ENCODE data around the gene MAPK8.
"Not testable (repeated sequence)": the region's sequence is repeated elsewhere in the genome, so short reads cannot be mapped to it uniquely, and the experiment has no call there.

The MAPK8 gene

DNA sequence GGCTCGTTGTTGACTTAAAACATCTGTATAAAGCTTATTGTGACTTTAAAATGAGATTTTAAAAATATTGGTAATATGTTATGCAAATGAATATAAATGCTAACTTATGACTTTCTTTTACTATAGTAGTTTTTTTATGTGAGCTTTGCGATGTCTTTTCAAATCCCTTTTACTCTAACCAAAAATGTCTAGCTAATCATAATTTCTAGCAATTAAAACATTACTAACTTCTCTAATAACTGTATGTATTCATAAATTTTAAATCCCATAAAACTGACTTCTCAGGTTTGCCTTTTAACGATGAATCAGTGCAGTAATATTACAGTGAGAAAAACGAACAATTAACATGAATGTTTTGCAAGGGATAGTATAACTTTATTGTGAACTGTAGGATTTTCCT lies 113.2 kb downstream of the MAPK8 start:
- DNase-seq (ENCODE audit: low read depth): no peak
- H3K4me3 ChIP-seq (ENCODE audit: low read length): no peak overlapping the region
- no peak for TF ChIP-seq CTCF (conservative IDR thresholded peaks at IDR 0.05; ENCODE audit: low read depth, low read length)

GRCh38 chr10:48421862-48422261 lies 115.4 kb downstream of the MAPK8 start:
- DNase-seq (ENCODE audit: low read depth); H3K4me3 ChIP-seq (ENCODE audit: low read length): not testable (repeated sequence)

GRCh38 chr10:48423884-48424283 lies 117.4 kb downstream of the MAPK8 start:
- no peak overlapping the region for H3K4me3 ChIP-seq (ENCODE audit: low read length)
- TF ChIP-seq CTCF (conservative IDR thresholded peaks at IDR 0.05; ENCODE audit: low read depth, low read length): no peak
- DNase-seq (ENCODE audit: low read depth): no peak

GRCh38 chr10:48428896-48429295 lies 122.4 kb downstream of the MAPK8 start:
- no peak for DNase-seq (ENCODE audit: low read depth)
- H3K4me3 ChIP-seq (ENCODE audit: low read length): no peak overlapping the region
- TF ChIP-seq CTCF (conservative IDR thresholded peaks at IDR 0.05; ENCODE audit: low read depth, low read length): no peak

- DNase-seq (ENCODE audit: low read depth): no peak
- no peak for TF ChIP-seq CTCF (conservative IDR thresholded peaks at IDR 0.05; ENCODE audit: low read depth, low read length)
- H3K4me3 ChIP-seq (ENCODE audit: low read length): no peak overlapping the region
Measured at GRCh38 chr10:48429309-48429708, 122.8 kb downstream of the MAPK8 start.

GRCh38 chr10:48430402-48430993 lies 124.0 kb downstream of the MAPK8 start:
- DNase-seq (ENCODE audit: low read depth): no peak
- TF ChIP-seq CTCF (conservative IDR thresholded peaks at IDR 0.05; ENCODE audit: low read depth, low read length): no peak
- no peak overlapping the region for H3K4me3 ChIP-seq (ENCODE audit: low read length)

DNA sequence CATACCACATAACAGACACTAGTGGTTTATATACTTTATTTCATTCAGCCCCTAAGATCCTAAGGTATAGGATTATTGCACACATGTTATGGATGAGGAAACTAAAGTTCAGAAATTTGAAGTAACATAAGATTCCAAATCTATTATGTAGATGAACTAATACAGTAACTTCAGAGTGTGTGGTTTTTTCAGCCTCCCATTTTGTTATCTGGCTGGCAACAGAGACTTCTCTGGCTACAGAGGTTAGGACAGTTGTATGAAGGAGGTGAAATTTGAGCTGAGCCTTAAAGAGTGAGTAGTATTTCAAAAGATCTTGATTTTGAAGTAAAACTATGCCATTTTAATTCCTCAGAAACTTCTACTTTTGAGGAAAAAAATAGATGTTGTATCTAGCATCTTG lies 125.4 kb downstream of the MAPK8 start:
- no peak overlapping the region for H3K4me3 ChIP-seq (ENCODE audit: low read length)
- DNase-seq (ENCODE audit: low read depth): no peak
- no peak for TF ChIP-seq CTCF (conservative IDR thresholded peaks at IDR 0.05; ENCODE audit: low read depth, low read length)

DNA sequence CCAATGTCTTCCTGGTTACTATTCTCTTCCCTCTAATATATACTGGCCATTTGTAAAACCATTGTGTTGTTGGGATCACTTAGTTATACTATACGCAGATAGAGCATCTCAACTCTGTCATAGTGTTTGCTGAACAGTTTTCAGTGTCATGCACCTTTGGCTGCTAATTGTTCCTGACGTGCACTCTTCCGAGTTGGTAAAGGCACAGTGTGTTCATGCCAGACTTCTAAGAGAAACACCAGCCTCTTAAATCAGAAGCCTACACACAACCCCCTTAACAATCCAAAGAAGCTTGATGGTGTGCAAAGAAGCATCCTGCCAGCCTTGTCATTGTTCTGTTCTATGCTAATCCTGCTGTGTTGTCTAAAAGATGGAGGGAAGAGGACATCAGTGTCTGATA lies 131.1 kb downstream of the MAPK8 start:
- DNase-seq (ENCODE audit: low read depth): no peak
- no peak for TF ChIP-seq CTCF (conservative IDR thresholded peaks at IDR 0.05; ENCODE audit: low read depth, low read length)

More for the DNA sequence above, 131.1 kb downstream of the MAPK8 start:
- no peak overlapping the region for H3K4me3 ChIP-seq (ENCODE audit: low read length)
